Hematopoietic multipotent progenitor cell treated with erythropoietin and hydrocortisone succinate and interleukin-3 and kit ligand, for 8 days (in vitro differentiated cells): ENCODE data around the gene PROM1.
A peak's percentile ranks its signal among the peaks of the same experiment; 100 is the strongest.

Source experiments
- DNase-seq: peaks from one replicate; pipeline ENCODE4 v3.0.0-alpha.2; 2015

PROM1 gene

DNA sequence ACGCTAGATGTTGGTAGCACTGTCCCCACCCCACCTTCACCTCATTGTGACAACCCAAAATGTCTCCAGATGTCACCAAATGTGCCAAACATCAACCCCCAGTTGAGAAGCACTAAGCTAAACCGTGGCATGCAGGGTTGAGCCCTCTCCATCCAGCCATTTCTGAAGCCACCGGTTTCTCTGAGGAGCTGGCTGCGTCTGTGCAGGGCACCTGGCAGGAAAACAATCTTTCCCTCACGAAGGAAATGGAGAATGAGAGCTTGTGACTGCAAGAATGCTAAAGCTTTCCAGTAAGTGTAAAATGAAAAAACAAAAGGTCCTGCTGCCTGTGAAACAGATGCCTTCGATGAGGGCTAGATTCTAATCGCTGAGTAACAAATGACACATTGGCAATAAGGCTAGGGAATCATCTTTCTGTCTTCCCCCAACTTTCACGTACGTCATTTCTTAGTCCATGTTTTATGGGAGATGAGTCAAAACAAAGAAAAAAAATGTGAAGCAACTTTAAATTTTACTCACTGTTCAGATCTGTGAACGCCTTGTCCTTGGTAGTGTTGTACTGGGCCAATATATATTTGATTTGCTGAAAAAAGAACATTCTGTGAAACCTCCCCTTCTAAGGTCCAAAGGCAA lies 59.9 kb downstream of the PROM1 start:
- no peak for DNase-seq

DNA sequence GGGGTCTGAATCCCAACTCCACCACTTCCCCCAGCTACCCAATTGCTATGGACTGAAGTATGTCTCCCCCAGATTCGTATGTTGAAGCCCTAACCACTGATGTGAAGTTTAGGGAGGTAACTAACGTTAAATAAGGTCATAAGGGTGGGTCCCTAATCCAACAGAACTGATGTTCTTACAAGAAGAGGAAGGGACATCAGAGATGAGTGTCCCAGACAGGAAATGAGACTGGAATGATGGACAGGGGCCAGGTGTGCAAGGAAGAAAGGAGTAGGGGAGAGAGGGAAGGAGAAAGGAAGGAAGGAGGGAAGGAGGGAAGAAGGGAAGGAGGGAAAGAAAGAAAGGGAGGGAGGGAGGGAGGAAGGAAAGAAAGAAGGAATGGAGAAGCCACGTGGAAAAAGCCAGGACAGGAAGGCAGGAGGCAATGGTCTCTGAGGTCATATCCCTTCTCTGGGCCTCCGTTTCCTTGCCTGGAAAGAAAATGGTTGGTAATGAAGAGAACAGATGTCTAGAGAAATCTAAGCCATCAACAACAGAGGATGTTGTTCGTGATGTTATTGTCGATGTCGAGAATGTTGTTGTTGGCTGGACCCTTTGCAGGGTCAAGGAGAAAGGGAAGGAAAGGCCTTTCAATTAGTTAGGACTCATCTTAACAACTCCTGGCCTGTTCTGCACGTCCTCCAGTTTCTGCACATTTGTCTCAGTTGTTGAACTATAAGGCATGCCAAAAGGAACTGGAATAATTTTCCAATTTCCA lies 61.8 kb downstream of the PROM1 start:
- DNase-seq = no peak

DNA sequence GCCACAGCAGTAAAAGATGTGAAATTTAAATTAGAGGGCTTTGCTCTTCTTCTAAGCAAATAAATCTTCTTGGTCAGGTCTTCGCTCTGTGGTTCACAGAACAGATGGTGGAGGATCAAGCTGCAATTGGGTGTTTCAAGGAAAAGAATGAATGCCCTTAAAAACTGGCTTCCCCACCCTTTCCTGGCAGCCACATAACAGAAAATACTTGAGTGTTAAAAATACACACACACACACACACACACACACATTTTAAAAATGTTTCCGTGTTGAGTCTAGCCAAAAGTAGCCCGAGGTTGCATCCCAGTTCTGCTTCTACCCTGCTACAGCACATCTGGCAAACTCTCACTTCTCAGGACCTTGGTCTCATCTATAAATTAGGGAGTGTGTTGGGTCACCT lies 64.2 kb downstream of the PROM1 start:
- DNase-seq = no peak

DNA sequence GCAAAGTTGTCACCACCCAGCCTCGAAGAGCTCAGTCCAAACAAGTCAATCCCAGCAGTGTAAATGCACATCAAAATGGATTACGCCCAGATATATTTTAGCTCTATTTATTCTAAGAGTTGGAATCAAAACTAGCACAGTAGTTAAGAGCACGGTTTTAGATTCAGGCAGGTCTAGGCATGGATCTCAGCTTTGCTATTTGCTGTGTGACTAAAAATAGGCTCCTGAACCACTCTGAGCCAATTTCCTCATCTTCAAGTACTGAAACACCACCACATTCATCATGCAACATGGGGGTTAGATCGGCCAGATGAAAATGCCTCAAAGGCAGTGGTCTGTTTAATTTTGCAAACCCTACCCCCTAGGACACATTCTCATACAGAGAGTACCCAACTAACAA lies 65.0 kb downstream of the PROM1 start:
- DNase-seq = no peak

DNA sequence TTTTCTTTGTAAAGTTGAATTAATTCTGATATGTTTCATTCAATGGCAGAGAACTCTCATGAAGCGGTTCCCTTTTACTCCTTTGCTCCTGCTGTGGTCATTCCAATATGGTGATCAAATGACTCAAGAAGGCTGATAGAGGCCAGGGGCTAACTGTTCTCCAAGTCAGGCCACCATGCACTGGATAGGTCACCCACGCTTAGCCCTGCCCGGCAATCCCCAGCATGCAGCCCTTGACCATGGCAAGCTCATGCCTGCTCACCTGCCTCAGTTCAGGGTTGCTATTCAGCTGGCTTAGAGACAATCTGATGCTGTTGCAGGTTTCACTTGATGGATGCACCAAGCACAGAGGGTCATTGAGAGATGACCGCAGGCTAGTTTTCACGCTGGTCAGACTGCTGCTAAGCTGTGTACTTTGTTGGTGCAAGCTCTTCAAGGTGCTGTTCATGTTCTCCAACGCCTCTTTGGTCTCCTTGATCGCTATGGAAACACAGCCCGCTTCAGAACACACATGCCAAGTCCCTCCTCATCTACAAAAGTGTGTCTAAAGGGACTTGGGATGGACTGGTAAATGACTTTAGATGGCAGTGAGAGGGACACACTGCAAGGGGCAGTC lies 65.7 kb downstream of the PROM1 start:
- no peak for DNase-seq

DNA sequence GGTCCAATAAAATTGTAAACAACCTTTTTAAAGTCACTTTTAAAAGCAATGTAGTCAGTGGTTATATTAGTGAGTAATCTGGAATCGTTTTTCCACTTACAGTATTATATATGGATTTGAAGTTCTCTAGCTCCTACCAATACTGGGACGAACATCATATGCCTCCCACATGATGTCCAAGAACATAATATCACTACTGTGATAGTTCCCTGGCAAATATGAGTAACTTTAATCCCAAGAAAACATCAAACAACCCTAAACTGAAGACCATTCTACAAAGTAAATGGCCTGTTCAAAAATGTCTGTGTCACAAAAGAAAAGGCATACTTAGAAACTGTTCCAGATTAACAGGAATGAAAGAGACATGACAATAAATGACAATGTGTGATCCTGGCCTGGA lies 67.3 kb downstream of the PROM1 start:
- no peak for DNase-seq

DNA sequence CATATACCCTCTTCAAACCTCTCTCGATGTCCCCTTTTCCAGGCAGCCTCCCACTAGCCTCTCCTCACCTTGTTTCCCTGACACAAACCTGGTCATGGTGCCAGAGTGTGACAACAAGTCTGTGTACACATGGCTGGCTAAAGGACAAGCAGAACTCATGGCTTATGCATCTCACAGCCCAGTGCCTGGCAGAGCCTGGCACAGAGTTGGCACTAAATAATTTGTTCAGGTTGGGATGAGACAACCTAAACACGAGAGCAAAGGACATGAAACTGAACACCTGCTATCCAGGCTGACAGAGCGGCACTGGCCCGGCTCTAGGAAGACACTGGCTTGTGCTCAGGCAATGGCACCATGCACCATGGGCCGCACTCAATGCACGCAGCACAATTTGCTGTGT lies 72.7 kb downstream of the PROM1 start:
- no peak for DNase-seq

DNA sequence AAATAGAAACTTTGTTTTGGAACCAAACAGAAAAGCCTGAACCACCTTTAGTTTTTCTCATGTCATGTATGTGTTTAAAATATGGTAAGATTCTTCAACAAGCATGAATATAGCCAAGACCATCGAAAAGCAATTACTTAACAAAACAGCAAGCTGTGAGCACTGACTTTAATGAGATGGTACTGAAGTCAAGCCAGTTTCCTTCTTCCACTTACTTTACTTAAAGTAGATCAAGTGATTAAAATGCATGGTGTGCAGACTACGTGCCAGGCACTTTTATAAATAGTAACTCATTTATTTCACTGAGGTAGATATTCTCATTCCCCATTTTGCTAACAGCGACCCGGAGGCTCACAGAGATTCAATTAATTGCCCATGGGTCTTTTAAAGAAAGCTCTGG lies 74.7 kb downstream of the PROM1 start:
- DNase-seq = no peak

DNA sequence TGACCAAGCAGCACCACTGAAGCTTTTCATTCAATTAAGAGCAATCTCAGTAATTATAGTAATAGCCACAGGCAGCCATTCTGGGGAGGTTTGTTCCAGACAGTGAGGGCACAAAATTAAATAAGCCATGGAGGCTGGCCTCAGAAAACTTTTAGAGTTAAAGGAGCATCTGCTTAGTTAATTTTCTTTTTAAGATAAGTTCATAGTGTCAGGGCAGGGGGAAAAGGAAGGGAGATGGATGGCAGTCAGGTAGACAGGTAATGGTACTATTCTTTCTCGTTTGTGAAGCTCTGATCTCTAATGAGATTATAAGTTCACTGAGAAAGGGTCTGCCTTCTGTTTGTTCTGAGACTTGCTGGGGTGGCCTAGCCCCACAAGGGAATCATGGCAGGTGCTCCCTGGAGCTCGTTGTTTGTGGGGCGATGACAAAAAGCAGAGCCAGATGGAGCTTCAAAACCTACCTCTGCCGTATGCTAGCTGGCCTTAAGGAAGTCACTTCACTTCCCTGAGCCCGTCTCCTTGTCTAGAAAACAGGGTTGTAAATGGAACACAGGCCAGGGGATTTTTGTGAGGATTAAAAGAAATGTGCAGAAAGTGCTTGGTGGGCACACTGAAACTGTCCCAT lies 76.2 kb downstream of the PROM1 start:
- DNase-seq = no peak

DNA sequence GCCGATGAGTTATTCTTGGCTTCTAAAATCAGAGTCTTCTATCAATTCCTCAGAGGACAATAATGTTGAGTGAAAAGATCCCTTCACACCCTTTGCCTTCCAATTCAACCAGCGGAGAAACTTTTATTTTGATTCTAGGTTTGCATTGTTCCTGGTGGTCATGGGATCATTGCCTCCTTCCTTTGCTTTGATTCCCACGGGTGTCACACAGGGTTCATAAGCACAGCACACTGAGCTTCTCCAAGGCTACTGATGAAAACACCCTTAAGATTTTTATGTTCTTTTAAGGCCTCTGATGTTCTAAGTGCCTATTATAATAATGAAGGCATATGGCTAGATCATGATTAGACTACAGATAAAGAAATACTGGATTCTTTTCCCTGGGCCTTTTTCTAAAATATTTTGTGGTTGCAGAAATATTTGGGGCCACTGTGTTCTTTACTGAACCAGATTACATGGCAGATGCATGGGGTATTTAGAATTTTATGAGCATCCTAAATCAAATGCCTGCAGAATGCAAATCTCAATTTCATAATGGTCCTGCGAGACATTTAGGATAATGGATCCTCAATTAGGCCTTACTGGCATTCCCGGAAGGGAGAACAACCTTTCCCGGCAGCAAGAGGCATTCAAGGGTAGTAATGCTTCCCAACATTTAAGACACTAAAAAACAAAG lies 76.9 kb downstream of the PROM1 start:
- no peak for DNase-seq

DNA sequence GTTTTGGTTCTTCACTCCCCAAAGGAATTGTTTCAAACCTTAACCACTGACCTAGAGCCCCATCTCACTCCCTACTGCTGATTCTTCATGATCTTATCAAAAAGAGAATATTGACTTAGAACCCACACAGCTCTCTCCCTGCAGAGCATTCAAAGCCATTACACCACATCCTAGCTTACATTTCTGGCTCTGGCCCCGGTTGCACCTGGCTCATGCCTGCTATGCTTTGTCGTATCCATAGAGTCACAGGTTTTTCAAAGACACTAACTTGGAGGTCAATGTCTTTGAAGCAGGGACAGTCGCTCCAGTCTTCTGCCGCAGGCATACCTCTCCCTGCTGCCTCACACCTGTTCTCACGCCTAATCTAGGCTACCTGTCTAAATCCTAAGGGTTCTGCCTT lies 78.1 kb downstream of the PROM1 start:
- DNase-seq = no peak

DNA sequence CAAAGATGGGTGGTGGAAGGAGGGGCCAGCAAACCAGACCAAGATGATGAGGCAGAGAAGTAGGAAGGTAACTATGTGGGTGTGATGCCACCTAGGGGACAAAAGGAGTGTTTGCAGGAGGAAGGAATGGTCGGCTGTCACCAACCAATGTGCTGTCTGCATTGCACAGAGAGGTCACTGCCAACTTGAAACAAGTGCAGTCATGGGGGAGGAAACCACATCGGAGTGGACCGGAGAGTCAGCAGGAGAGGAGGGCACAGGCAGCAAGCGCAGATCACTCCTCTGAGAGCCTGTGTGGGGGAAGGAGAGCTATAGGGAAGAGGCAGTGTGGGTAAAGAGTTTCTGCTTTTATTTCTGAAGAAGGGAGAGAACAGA lies 82.4 kb downstream of the PROM1 start:
- peak; percentile 74 for DNase-seq

DNA sequence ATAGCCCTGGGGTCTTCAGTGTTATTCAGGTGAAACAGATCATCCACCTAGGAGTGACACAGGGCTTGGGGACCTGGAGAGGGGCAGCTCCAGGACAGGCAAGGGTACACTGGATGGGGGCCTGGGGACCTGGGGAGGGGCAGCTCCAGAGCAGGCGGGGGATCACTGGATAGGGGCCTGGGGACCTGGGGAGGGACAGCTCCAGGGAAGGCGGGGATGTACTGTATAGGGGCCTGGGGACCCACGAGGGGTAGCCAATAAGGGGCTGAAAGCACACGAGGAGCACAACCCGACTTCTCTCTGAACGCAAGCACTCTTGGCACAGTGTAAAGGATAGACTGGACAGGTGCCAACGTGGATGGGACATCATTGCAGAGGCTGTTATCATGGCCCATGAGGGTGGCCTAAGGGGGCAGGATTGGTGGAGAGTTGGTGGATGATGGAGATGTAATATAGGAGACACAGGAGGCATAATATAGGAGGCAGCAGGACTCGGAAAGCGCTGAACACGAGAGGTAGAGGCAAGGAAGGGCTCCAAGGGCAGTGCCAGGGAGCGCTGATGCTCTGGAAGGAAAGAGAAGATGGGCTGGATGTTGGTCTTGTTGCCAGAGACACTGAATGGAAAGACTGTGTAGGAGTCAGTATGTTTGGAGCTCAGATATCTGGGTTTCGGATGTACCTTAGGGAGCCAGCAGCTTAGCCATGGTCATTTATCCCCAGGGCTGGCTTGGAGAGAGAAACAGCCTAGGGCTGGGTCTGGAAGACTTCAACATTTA lies 82.9 kb downstream of the PROM1 start:
- DNase-seq = no peak

DNA sequence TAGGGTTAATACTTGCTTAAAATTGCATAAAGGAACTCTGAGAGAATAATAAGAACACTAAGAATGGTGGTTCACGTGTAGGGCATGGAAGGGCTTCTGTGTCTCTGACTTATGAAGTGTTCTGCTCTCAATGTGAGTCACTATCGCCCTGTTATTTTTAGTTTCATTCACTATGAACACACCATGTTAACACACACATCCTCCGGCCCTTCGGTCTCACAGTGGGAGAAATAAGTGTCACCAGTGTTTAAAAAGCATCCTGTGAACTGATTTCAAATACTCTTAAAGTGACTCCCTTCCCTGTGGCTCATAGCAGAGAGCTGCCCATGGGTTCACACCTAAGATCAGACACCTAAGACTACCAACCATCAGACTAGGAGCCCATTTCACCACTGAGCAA lies 87.0 kb downstream of the PROM1 start:
- DNase-seq = no peak

DNA sequence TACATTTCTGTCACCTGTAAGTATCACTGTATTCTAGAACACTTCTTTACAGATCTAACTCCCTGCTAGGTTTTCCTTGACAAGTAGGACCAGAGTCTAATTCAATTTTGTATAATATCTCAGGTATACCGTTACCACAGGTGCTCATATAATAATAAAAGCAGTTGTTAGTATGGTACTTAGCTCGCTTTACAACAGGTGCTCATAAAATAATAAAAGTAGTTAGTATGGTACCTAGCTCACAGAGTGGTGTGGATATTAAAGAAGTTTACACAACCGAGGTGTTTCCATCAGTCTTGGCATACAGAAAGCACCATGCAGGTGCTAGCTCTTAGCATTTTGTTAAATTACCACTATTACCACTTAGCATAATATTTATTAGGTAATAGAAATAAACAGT lies 88.0 kb downstream of the PROM1 start:
- no peak for DNase-seq

DNA sequence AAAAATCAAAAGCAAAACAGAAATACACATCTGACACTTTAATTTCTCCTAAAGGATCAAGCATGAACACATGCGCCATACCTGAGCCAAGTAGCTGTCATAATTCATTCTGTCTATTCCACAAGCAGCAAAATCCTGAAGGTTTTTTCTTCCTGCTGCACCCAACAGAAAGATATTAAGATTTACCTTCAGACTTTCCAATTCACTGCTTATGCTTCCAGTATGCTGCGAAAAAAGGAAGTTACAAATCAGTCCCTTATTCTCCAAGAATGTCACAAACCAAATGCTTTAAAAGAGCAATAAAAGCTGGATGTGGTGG lies 91.7 kb downstream of the PROM1 start:
- DNase-seq = no peak

DNA sequence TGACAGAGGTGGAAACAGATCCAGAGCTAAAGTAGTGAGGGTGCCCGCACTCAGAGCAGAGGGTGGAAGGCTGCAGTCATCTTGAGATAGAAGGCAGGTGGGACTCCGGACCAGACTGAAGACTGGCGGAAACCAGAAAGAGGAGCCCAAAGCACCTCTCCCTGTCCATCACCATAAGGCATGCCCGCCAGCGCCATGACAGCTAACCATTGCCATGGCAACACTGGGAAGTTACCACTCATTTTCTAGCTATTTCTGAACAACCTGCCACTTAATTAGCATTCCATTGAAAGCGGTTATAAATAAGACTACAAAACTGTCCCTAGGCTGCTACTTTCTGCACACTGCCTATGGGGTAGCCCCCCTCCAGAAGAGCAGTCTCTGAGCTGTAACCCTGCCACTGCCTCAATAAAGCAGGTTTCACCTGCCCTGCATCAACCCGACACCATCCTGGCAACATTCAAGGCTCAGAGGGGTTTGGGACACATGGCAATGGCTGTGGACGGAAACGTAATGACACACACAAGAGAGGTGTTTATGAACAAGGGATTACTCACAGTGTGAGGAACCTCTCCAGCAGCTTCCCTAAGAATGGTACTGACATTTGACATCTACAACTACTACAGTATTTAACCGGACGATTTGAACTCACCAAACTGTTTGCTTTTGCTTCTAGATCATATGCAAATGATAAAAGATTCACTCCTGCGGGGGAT lies 93.1 kb downstream of the PROM1 start:
- no peak for DNase-seq

DNA sequence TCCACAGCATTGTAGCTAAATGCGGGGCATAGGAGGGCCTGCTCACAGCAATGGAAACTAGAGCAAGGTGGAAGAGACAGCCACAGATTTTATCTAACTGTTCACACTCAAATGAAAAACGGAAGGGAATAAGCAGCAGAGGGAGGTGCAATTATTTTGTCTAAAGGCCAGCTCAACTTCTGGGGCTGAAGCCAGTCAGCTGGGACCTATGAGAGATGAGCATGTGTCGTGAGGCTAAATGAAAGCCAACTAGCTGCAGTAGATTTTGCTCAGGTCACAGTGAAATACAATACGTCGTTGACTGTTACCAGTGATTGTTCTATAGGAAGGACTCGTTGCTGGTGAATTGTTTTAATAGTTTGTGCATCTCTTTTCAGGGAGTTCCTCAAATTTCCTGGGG lies 94.4 kb downstream of the PROM1 start:
- no peak for DNase-seq

DNA sequence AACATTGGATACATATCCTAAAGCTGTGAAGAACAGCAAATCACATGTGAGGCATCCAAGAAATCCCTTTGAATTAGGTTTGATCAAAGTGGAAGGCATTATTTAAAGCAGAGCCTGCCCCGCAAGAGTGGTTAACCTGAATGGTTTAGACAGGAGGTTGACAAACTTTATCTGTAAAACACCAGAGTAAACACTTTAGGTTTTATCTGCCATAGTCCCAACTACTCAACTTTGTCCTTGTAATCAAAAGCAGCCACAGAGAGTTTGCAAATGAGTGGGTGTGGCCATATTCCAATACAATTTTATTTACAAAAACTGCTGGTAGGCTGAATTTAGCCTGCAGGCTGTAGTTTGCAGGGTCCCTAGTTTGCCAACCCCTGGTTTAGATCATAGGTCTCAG lies 95.6 kb downstream of the PROM1 start:
- peak; percentile 8 for DNase-seq

DNA sequence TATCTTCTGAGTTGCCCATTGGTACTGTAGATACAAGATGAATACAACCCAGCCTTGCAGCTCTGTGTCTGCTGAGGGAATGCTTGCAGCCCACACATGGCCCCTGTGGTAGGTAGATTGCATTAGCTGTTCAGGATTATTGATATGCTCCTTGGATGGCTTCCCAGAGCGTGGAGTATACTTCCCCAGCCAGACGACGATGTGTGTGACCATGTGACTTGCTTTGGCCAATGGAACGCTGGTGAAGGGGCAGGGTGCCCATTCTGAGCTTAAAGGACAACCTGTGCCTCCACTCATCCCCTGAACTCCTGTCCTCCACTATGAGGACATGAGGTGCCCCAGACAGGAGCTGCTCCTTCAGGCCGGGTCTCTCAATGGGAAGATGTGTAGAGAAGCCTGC lies 96.9 kb downstream of the PROM1 start:
- no peak for DNase-seq

DNA sequence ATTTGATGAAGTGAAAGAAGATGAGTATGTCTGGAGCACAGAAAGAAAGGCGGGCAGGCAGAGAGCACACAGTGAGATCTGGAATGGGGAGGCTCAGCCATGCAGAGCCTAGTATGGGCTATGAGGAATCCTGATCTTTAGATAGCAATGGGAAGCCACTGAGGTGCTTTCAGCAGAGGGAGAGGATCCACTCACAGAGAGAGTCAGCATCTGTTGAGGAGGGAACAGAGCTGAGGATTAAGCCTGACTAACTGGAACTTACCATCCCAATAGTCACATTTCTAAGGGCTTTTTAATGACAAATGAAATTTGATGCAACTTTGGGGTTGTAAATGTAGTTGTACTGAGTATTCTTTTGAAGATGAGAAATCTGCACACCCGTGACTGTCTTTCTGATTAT lies 100.2 kb downstream of the PROM1 start:
- no peak for DNase-seq

DNA sequence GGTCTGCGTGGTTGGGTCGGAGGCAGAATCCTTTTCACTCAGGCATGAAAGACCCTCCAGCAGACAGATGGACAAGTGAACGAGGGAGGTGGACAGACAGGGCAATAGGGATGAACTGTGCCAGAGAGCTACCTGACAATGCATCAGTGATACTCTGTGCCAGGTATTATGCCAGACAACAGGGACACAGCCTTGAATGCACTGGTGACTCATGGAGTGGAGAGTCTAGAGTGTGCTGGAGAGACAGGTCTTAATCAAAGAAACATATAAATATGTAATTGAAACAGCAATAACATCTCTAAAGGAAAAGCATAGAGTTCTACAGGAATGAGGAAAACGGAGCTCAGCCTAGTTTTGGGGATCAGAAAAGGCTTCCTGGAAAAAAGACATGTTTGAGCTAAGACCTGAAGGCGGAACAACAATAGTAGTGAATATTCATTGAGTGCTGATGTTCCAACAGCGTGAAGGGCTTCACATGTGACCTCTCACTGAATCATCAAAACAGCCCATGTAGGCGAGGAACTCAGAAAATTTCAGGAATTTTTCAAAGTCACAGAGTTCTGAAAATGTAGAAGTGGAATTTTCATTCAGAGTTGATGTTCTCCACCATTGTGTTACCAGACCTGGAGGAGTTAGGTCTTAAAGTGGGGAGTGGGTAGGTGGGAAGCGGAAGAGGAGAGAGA lies 100.8 kb downstream of the PROM1 start:
- no peak for DNase-seq
